ENCODE data around the gene ATP8A1.

Gene ATP8A1

GRCh38 chr4:42425146-42426065 lies 231.5 kb downstream of the ATP8A1 start:
- in situ Hi-C loops (cut with MboI; ENCODE audit: low sequenced_read_pairs) = no loop called here

- in situ Hi-C loops (cut with MboI; ENCODE audit: low sequenced_read_pairs) = no loop called here
Observed at GRCh38 chr4:42420140-42420539, 236.8 kb downstream of the ATP8A1 start.

- in situ Hi-C loops (cut with MboI; ENCODE audit: low sequenced_read_pairs) = no loop called here
Observed at GRCh38 chr4:42417550-42417949, 239.4 kb downstream of the ATP8A1 start.

GRCh38 chr4:42416017-42416416 lies 240.9 kb downstream of the ATP8A1 start:
- in situ Hi-C loops (cut with MboI; ENCODE audit: low sequenced_read_pairs) = no loop called here

GRCh38 chr4:42415281-42415680 lies 241.6 kb downstream of the ATP8A1 start:
- in situ Hi-C loops (cut with MboI; ENCODE audit: low sequenced_read_pairs) = no loop called here

- in situ Hi-C loops (cut with MboI; ENCODE audit: low sequenced_read_pairs) = no loop called here
Observed at GRCh38 chr4:42412251-42412650, 244.7 kb downstream of the ATP8A1 start.

- in situ Hi-C loops (cut with MboI; ENCODE audit: low sequenced_read_pairs) = no loop called here
Observed at GRCh38 chr4:42411803-42412202, 245.1 kb downstream of the ATP8A1 start.

- in situ Hi-C loops (cut with MboI; ENCODE audit: low sequenced_read_pairs) = no loop called here
Observed at GRCh38 chr4:42410446-42410845, 246.5 kb downstream of the ATP8A1 start.

- in situ Hi-C loops (cut with MboI; ENCODE audit: low sequenced_read_pairs) = no loop called here
Observed at GRCh38 chr4:42404001-42404400, 252.9 kb downstream of the ATP8A1 start.

- in situ Hi-C loops (cut with MboI; ENCODE audit: low sequenced_read_pairs) = no loop called here
Observed at GRCh38 chr4:42401171-42401570, 255.7 kb downstream of the ATP8A1 start.

GRCh38 chr4:42399393-42399792 lies 257.5 kb downstream of the ATP8A1 start:
- in situ Hi-C loops (cut with MboI; ENCODE audit: low sequenced_read_pairs) = no loop called here

- in situ Hi-C loops (cut with MboI; ENCODE audit: low sequenced_read_pairs) = no loop called here
Observed at GRCh38 chr4:42398871-42399331, 258.0 kb downstream of the ATP8A1 start.

GRCh38 chr4:42398171-42398870 lies 258.6 kb downstream of the ATP8A1 start:
- in situ Hi-C loops (cut with MboI; ENCODE audit: low sequenced_read_pairs) = no loop called here

- in situ Hi-C loops (cut with MboI; ENCODE audit: low sequenced_read_pairs) = no loop called here
Observed at GRCh38 chr4:42397635-42398170, 259.2 kb downstream of the ATP8A1 start.

GRCh38 chr4:42396752-42397634 lies 259.9 kb downstream of the ATP8A1 start, which contains the start of gene SHISA3:
TSS of gene SHISA3 (plus strand) at chr4:42397488. CDS start at chr4:42398057, 569 bp downstream.
- in situ Hi-C loops (cut with MboI; ENCODE audit: low sequenced_read_pairs) = no loop called here

- in situ Hi-C loops (cut with MboI; ENCODE audit: low sequenced_read_pairs) = no loop called here
Observed at GRCh38 chr4:42396361-42396751, 260.5 kb downstream of the ATP8A1 start.

GRCh38 chr4:42395595-42395994 lies 261.3 kb downstream of the ATP8A1 start:
- in situ Hi-C loops (cut with MboI; ENCODE audit: low sequenced_read_pairs) = no loop called here

GRCh38 chr4:42392436-42392835 lies 264.5 kb downstream of the ATP8A1 start:
- in situ Hi-C loops (cut with MboI; ENCODE audit: low sequenced_read_pairs) = no loop called here

GRCh38 chr4:42391981-42392380 lies 264.9 kb downstream of the ATP8A1 start:
- in situ Hi-C loops (cut with MboI; ENCODE audit: low sequenced_read_pairs) = no loop called here

- in situ Hi-C loops (cut with MboI; ENCODE audit: low sequenced_read_pairs) = no loop called here
Observed at GRCh38 chr4:42391355-42391664, 265.6 kb downstream of the ATP8A1 start.
